ENCODE results near the gene FBXL14. TPM values are rescaled to one million over a fixed set of nuclear protein-coding genes. Genes with fewer than 3 reads are reported as not detected.
"Not testable (repeated sequence)": the region's sequence is repeated elsewhere in the genome, so short reads cannot be mapped to it uniquely, and the experiment has no call there.

FBXL14 gene
- total RNA-seq, 1 experiment from 2014 or later, result 23.6 TPM

DNA sequence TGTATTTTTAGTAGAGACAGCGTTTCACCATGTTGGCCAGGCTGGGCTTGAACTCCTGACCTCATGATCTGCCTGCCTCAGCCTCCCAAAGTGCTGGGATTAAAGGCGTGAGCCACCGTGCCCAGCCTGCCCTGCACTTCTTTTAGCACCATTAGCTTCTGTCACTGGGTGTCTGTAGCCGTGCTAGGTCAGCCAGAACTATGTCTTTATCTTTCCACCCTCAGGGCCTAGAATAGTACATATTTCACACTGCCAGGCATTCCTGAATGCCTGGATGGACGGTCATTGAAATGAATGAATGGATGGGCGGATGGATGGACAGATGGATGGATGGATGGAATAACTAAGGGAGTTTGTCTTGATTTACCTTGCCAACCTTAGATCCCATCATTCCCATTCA, 33.7 kb downstream of the FBXL14 start:
- Histone ChIP-seq H3K4me3 (ENCODE audit: low read depth, low read length) (no peak overlapping the region), H3K36me3 (ENCODE audit: control insufficient read depth, insufficient read depth, low read length) (no peaks in the 10 kb centered on the region), H3K9me3 (peaks cover 2% of the 10 kb centered on the region), H3K27me3 (replicated peaks; ENCODE audit: control insufficient read depth, insufficient read depth, low read length) (no peaks in the 10 kb centered on the region), H3K4me1 (no peaks in the 10 kb centered on the region)
- no peak for DNase-seq
- Mint-ChIP-seq H3K4me3 (ENCODE audit: unreplicated experiment) (no peak overlapping the region), H3K9me3 (ENCODE audit: unreplicated experiment) (no peaks in the 10 kb centered on the region), H3K27me3 (ENCODE audit: insufficient read depth, unreplicated experiment) (peaks cover 11% of the 10 kb centered on the region), H3K27ac (ENCODE audit: unreplicated experiment) (no peak overlapping the region), H3K36me3 (ENCODE audit: insufficient read depth, unreplicated experiment) (no peaks in the 10 kb centered on the region), H3K4me1 (ENCODE audit: low read depth, unreplicated experiment) (no peaks in the 10 kb centered on the region)
- TF ChIP-seq, protein P1, sequence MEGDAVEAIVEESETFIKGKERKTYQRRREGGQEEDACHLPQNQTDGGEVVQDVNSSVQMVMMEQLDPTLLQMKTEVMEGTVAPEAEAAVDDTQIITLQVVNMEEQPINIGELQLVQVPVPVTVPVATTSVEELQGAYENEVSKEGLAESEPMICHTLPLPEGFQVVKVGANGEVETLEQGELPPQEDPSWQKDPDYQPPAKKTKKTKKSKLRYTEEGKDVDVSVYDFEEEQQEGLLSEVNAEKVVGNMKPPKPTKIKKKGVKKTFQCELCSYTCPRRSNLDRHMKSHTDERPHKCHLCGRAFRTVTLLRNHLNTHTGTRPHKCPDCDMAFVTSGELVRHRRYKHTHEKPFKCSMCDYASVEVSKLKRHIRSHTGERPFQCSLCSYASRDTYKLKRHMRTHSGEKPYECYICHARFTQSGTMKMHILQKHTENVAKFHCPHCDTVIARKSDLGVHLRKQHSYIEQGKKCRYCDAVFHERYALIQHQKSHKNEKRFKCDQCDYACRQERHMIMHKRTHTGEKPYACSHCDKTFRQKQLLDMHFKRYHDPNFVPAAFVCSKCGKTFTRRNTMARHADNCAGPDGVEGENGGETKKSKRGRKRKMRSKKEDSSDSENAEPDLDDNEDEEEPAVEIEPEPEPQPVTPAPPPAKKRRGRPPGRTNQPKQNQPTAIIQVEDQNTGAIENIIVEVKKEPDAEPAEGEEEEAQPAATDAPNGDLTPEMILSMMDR (IDR thresholded peaks at IDR 0.05; ENCODE audit: insufficient read depth in 1 of 2, low read depth in 1 of 2, low read length in 1 of 2, severe bottlenecking in 1 of 2, unreplicated experiment in 1 of 2), result no peak
- ChIA-PET POLR2A (no interaction called here), CTCF (no interaction called here)
- BruUV-seq (replicated peaks), result no TSS peak
- intact Hi-C loops (cut with micrococcal nuclease; ENCODE audit: unreplicated experiment), result no loop called here

DNA sequence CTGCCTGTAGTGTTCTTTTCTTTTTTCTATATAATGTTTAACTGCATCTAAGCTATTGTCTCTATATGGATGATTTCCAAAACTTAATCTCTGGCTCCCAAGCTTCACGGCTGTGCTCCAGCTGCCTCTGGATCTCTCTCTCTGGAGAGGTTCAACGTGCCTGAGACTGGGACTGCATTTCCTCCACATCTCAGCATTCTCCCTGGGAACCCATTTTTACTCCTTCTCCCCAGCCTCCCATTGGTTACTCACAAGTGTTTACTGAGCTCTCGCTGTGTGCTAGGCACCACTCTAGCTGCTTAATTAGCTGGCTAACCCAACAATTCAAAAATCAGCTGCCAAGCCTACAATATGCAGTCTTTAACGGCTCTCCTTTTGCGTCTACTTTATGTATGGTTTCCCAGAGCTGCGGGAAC, 34.7 kb downstream of the FBXL14 start:
- intact Hi-C loops (cut with micrococcal nuclease; ENCODE audit: unreplicated experiment), result no loop called here
- H3K27me3 Mint-ChIP-seq (ENCODE audit: insufficient read depth, unreplicated experiment), result peaks cover 7% of the 10 kb centered on the region
- CTCF ChIA-PET, result interaction anchor here (0.8 to 1.3 kb wide), 2 partner anchors 23 to 27 kb away, joined by 3 read pairs; no protein-coding TSS in a partner anchor
- H3K4me3 ChIP-seq (ENCODE audit: low read depth, low read length), result no peak overlapping the region
- no peak overlapping the region for H3K27ac Mint-ChIP-seq (ENCODE audit: unreplicated experiment)
- H3K36me3 ChIP-seq (ENCODE audit: control insufficient read depth, insufficient read depth, low read length), result no peaks in the 10 kb centered on the region
- no peaks in the 10 kb centered on the region for H3K27me3 ChIP-seq (replicated peaks; ENCODE audit: control insufficient read depth, insufficient read depth, low read length)
- H3K4me3 Mint-ChIP-seq (ENCODE audit: unreplicated experiment), result no peak overlapping the region
- no peaks in the 10 kb centered on the region for H3K4me1 Mint-ChIP-seq (ENCODE audit: low read depth, unreplicated experiment)
- POLR2A ChIA-PET, result no interaction called here
- no peaks in the 10 kb centered on the region for H3K36me3 Mint-ChIP-seq (ENCODE audit: insufficient read depth, unreplicated experiment)
- BruUV-seq (replicated peaks), result no TSS peak
- H3K9me3 Mint-ChIP-seq (ENCODE audit: unreplicated experiment), result no peaks in the 10 kb centered on the region
- DNase-seq, result no peak
- TF ChIP-seq, protein P1 (IDR thresholded peaks at IDR 0.05; ENCODE audit: insufficient read depth in 1 of 2, low read depth in 1 of 2, low read length in 1 of 2, severe bottlenecking in 1 of 2, unreplicated experiment in 1 of 2), result no peak
- H3K4me1 ChIP-seq, result no peaks in the 10 kb centered on the region
- peaks cover 2% of the 10 kb centered on the region for H3K9me3 ChIP-seq

DNA sequence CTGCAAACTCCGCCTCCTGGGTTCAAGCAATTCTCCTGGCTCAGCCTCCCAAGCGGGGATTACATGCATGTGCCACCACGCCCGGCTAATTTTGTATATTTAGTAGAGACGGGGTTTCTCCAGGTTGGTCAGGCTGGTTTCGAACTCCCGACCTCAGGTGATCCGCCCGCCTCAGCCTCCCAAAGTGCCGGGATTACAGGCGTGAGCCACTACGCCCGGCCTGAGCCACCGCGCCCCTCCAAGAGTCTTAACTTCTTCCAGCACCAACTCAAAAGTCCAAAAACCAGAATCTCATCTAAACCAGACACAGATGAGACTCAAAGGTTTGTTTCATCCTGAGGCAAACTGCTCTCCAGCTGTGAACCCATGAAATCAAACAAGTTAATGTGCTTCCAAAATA, 36.3 kb downstream of the FBXL14 start:
- H3K27me3 ChIP-seq (replicated peaks; ENCODE audit: control insufficient read depth, insufficient read depth, low read length); intact Hi-C loops (cut with micrococcal nuclease; ENCODE audit: unreplicated experiment); H3K4me1 ChIP-seq; H3K36me3 ChIP-seq (ENCODE audit: control insufficient read depth, insufficient read depth, low read length); H3K36me3 Mint-ChIP-seq (ENCODE audit: insufficient read depth, unreplicated experiment); BruUV-seq (replicated peaks); H3K9me3 ChIP-seq; H3K27ac Mint-ChIP-seq (ENCODE audit: unreplicated experiment); H3K4me1 Mint-ChIP-seq (ENCODE audit: low read depth, unreplicated experiment); H3K9me3 Mint-ChIP-seq (ENCODE audit: unreplicated experiment); POLR2A ChIA-PET; DNase-seq; H3K4me3 Mint-ChIP-seq (ENCODE audit: unreplicated experiment); H3K4me3 ChIP-seq (ENCODE audit: low read depth, low read length): not testable (repeated sequence)
- CTCF ChIA-PET, result interaction anchor here (1.0 to 1.1 kb wide), 2 partner anchors 47 to 76 kb away, joined by 3 read pairs; no protein-coding TSS in a partner anchor
- H3K27me3 Mint-ChIP-seq (ENCODE audit: insufficient read depth, unreplicated experiment), result peaks cover 11% of the 10 kb centered on the region

All from Caco-2 (cell line).